Activated T-helper 17 cell treated with anti-CD3 and anti-CD28 coated beads, Interleukin-2, amount 50 U/mL, for 72 hours (primary cell): ENCODE data around the gene RALGPS1. TPM values are rescaled to one million over a fixed set of nuclear protein-coding genes. Genes with fewer than 3 reads are reported as not detected.
A peak's percentile ranks its signal among the peaks of the same experiment; 100 is the strongest.

ENCODE experiments used
- ATAC-seq: fragments of 150-1000 bp; cut with Tn5 transposase; replicated peaks from 2 replicates; pipeline ENCODE4 v1.10.0; 2021; ENCODE audit warnings: mild to moderate bottlenecking, moderate library complexity
- H3K27ac Mint-ChIP-seq: one replicate; pipeline ENCODE4 v1.8.0; 2022; ENCODE audit warnings: mixed read lengths
- H3K27me3 Mint-ChIP-seq: one replicate; pipeline ENCODE4 v1.8.0; 2022; ENCODE audit warnings: mixed read lengths
- H3K36me3 Mint-ChIP-seq: one replicate; pipeline ENCODE4 v1.8.0; 2022; ENCODE audit warnings: low read depth, mild to moderate bottlenecking, mixed read lengths
- H3K4me1 Mint-ChIP-seq: one replicate; pipeline ENCODE4 v1.8.0; 2022; ENCODE audit warnings: mixed read lengths
- H3K4me3 Mint-ChIP-seq: one replicate; pipeline ENCODE4 v1.8.0; 2022; ENCODE audit warnings: mild to moderate bottlenecking, mixed read lengths
- H3K9me3 Mint-ChIP-seq: one replicate; pipeline ENCODE4 v1.8.0; 2022; ENCODE audit warnings: mixed read lengths
- total RNA-seq, 2 donors: library from RNA; stranded (reverse); gene quantifications; one replicate each; pipeline ENCODE4 v1.2.3, GENCODE V29; 2022

Gene RALGPS1
- total RNA-seq, 2 donors from 2014 or later, result 2.3 to 3.4 TPM

- Mint-ChIP-seq H3K36me3 (no peaks in the 10 kb centered on the region), H3K27me3 (no peaks in the 10 kb centered on the region), H3K4me1 (no peaks in the 10 kb centered on the region), H3K9me3 (no peaks in the 10 kb centered on the region), H3K4me3 (no peak overlapping the region), H3K27ac (no peak overlapping the region)
- no peak for ATAC-seq
Observed at GRCh38 chr9:127124111-127124531, 209.5 kb downstream of the RALGPS1 start.

GRCh38 chr9:127124792-127125191, 210.2 kb downstream of the RALGPS1 start:
- ATAC-seq, result no peak
- H3K27me3 Mint-ChIP-seq, result no peaks in the 10 kb centered on the region

GRCh38 chr9:127126971-127127370, 212.4 kb downstream of the RALGPS1 start:
- H3K36me3 Mint-ChIP-seq, result no peaks in the 10 kb centered on the region
- H3K4me1 Mint-ChIP-seq, result no peaks in the 10 kb centered on the region
- H3K4me3 Mint-ChIP-seq, result no peak overlapping the region
- H3K27ac Mint-ChIP-seq, result no peak overlapping the region
- ATAC-seq, result no peak
- H3K9me3 Mint-ChIP-seq, result no peaks in the 10 kb centered on the region
- no peaks in the 10 kb centered on the region for H3K27me3 Mint-ChIP-seq

More at GRCh38 chr9:127124792-127125191, 210.2 kb downstream of the RALGPS1 start:
- H3K4me3 Mint-ChIP-seq, result no peak overlapping the region
- H3K36me3 Mint-ChIP-seq, result no peaks in the 10 kb centered on the region
- no peak overlapping the region for H3K27ac Mint-ChIP-seq
- no peaks in the 10 kb centered on the region for H3K4me1 Mint-ChIP-seq
- H3K9me3 Mint-ChIP-seq, result no peaks in the 10 kb centered on the region

- H3K27me3 Mint-ChIP-seq, result no peaks in the 10 kb centered on the region
- H3K4me1 Mint-ChIP-seq, result no peaks in the 10 kb centered on the region
- ATAC-seq, result peak; percentile 38
- no peak overlapping the region for H3K4me3 Mint-ChIP-seq
- H3K9me3 Mint-ChIP-seq, result no peaks in the 10 kb centered on the region
- H3K36me3 Mint-ChIP-seq, result no peaks in the 10 kb centered on the region
- no peak overlapping the region for H3K27ac Mint-ChIP-seq
Observed at GRCh38 chr9:127128341-127129072, 213.9 kb downstream of the RALGPS1 start.

- H3K9me3 Mint-ChIP-seq, result no peaks in the 10 kb centered on the region
- H3K27ac Mint-ChIP-seq, result no peak overlapping the region
- no peaks in the 10 kb centered on the region for H3K4me1 Mint-ChIP-seq
- no peaks in the 10 kb centered on the region for H3K27me3 Mint-ChIP-seq
- H3K36me3 Mint-ChIP-seq, result no peaks in the 10 kb centered on the region
- no peak overlapping the region for H3K4me3 Mint-ChIP-seq
- no peak for ATAC-seq
Observed at GRCh38 chr9:127129073-127129717, 214.6 kb downstream of the RALGPS1 start.

GRCh38 chr9:127129718-127130085, 215.1 kb downstream of the RALGPS1 start:
- Mint-ChIP-seq H3K36me3 (no peaks in the 10 kb centered on the region), H3K4me3 (no peak overlapping the region), H3K27me3 (no peaks in the 10 kb centered on the region), H3K4me1 (no peaks in the 10 kb centered on the region), H3K9me3 (no peaks in the 10 kb centered on the region), H3K27ac (no peak overlapping the region)
- ATAC-seq, result no peak

GRCh38 chr9:127130235-127130634, 215.7 kb downstream of the RALGPS1 start:
- Mint-ChIP-seq H3K9me3 (no peaks in the 10 kb centered on the region), H3K27ac (no peak overlapping the region), H3K36me3 (no peaks in the 10 kb centered on the region), H3K4me3 (no peak overlapping the region), H3K4me1 (no peaks in the 10 kb centered on the region), H3K27me3 (no peaks in the 10 kb centered on the region)
- ATAC-seq, result no peak

GRCh38 chr9:127130661-127131538, 216.3 kb downstream of the RALGPS1 start:
- H3K36me3 Mint-ChIP-seq, result no peaks in the 10 kb centered on the region
- H3K4me1 Mint-ChIP-seq, result no peaks in the 10 kb centered on the region
- H3K27me3 Mint-ChIP-seq, result no peaks in the 10 kb centered on the region
- no peak overlapping the region for H3K4me3 Mint-ChIP-seq
- ATAC-seq, result no peak
- H3K9me3 Mint-ChIP-seq, result no peaks in the 10 kb centered on the region
- H3K27ac Mint-ChIP-seq, result no peak overlapping the region

GRCh38 chr9:127131871-127132270, 217.3 kb downstream of the RALGPS1 start:
- no peaks in the 10 kb centered on the region for H3K36me3 Mint-ChIP-seq
- H3K4me1 Mint-ChIP-seq, result no peaks in the 10 kb centered on the region
- no peaks in the 10 kb centered on the region for H3K9me3 Mint-ChIP-seq
- H3K27me3 Mint-ChIP-seq, result no peaks in the 10 kb centered on the region
- H3K27ac Mint-ChIP-seq, result no peak overlapping the region
- ATAC-seq, result no peak
- H3K4me3 Mint-ChIP-seq, result no peak overlapping the region

GRCh38 chr9:127132375-127132774, 217.8 kb downstream of the RALGPS1 start:
- H3K27ac Mint-ChIP-seq, result no peak overlapping the region
- ATAC-seq, result no peak
- H3K9me3 Mint-ChIP-seq, result no peaks in the 10 kb centered on the region
- H3K27me3 Mint-ChIP-seq, result no peaks in the 10 kb centered on the region
- no peaks in the 10 kb centered on the region for H3K4me1 Mint-ChIP-seq
- no peak overlapping the region for H3K4me3 Mint-ChIP-seq
- no peaks in the 10 kb centered on the region for H3K36me3 Mint-ChIP-seq

- Mint-ChIP-seq H3K4me3 (no peak overlapping the region), H3K27ac (no peak overlapping the region), H3K36me3 (no peaks in the 10 kb centered on the region), H3K4me1 (no peaks in the 10 kb centered on the region), H3K9me3 (no peaks in the 10 kb centered on the region), H3K27me3 (no peaks in the 10 kb centered on the region)
- no peak for ATAC-seq
Observed at GRCh38 chr9:127132921-127133647, 218.5 kb downstream of the RALGPS1 start.

GRCh38 chr9:127133739-127134167, 219.2 kb downstream of the RALGPS1 start:
- Mint-ChIP-seq H3K4me1 (no peaks in the 10 kb centered on the region), H3K4me3 (no peak overlapping the region), H3K27me3 (no peaks in the 10 kb centered on the region), H3K27ac (no peak overlapping the region), H3K36me3 (no peaks in the 10 kb centered on the region), H3K9me3 (no peaks in the 10 kb centered on the region)
- no peak for ATAC-seq

GRCh38 chr9:127135056-127135745, 220.6 kb downstream of the RALGPS1 start:
- no peak overlapping the region for H3K4me3 Mint-ChIP-seq
- H3K9me3 Mint-ChIP-seq, result no peaks in the 10 kb centered on the region
- no peak overlapping the region for H3K27ac Mint-ChIP-seq
- no peaks in the 10 kb centered on the region for H3K4me1 Mint-ChIP-seq
- H3K36me3 Mint-ChIP-seq, result no peaks in the 10 kb centered on the region
- ATAC-seq, result no peak
- no peaks in the 10 kb centered on the region for H3K27me3 Mint-ChIP-seq
